ENCODE results near the gene PCDHGA6.
"Not testable (repeated sequence)": the region's sequence is repeated elsewhere in the genome, so short reads cannot be mapped to it uniquely, and the experiment has no call there.

GRCh38 chr5:141332571-141332970 is 41.1 kb upstream of the PCDHGA6 start:
- not testable (repeated sequence) for TF ChIP-seq EP300, CTCF, POLR2A, POLR2AphosphoS5 (IDR thresholded peaks at IDR 0.05)

All from gastroesophageal sphincter (tissue), 3 donors.